ENCODE measurements around the gene LURAP1L. TPM values are rescaled to one million over a fixed set of nuclear protein-coding genes. Genes with fewer than 3 reads are reported as not detected.

The LURAP1L gene
- total and polyA plus RNA-seq, 9 of the 15 experiments (the other 6 are each of a cell fraction or from before 2014, with no cell fraction given): 0.06 to 0.28 (median 0.07) TPM; not detected in 4

DNA sequence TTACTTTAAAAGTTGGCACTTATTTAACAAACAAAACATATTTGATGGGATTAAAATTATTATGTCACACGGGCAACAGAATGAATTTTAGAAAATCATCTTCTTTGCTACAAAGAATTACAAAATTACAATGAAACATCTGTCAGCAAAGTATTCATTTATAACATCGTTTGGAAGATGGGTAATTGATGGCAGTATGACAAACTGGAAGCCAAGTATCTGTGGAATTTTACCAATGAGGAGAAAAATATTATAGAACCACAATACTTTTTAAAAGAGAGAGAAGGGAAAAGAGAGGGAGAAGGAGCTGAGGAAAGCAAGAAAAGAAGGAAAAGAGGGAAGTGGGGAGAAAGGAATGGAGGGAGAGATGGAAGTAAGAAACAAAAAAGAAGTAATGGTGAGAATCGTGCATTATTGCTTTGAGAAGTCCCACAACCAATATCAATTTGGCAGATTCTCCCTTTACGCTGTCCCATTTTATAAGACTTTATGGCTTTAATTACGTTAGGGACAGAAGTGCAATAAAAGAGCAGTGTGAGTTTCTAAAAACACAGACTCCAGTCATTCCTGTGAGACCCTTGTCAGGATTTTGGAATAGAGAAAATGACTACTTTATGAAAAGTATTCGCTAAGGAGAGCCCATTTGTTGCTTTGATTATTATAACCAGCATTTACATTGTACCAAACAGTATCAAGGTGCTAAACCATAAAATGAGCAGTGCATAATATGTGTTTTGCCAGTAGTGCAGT lies 76.7 kb downstream of the LURAP1L start:
- in situ Hi-C loops (cut with MboI): no loop called here
- Histone ChIP-seq H3K79me2 (ENCODE audit: control insufficient read depth, insufficient read depth, low read length) (no peaks in the 10 kb centered on the region), H3K4me3 (no peak overlapping the region), H4K20me1 (replicated peaks; ENCODE audit: control insufficient read depth, insufficient read depth, low read length) (no peaks in the 10 kb centered on the region), H3K27me3 (ENCODE audit: control insufficient read depth in 2 of 2, insufficient read depth in 2 of 2, low read length in 2 of 2) (no peaks in the 10 kb centered on the region), H3K9me3 (replicated peaks; ENCODE audit: control insufficient read depth, insufficient read depth, low read depth, low read length) (no peaks in the 10 kb centered on the region), H3K4me1 (replicated peaks in 1 of 2; ENCODE audit: control insufficient read depth in 2 of 2, insufficient read depth in 2 of 2, low read length in 2 of 2) (no peaks in the 10 kb centered on the region), H3K27ac (ENCODE audit: extremely low read depth, low read depth, low read length) (no peak overlapping the region), H3K9ac (ENCODE audit: insufficient read depth in 1 of 2, low read depth in 2 of 2, low read length in 2 of 2) (no peak overlapping the region), H3K36me3 (ENCODE audit: control insufficient read depth, insufficient read depth, low read length) (no peaks in the 10 kb centered on the region), H2AFZ (ENCODE audit: low read depth, low read length) (no peak overlapping the region), H3K9me1 (ENCODE audit: control insufficient read depth, insufficient read depth, low read length) (no peaks in the 10 kb centered on the region), H3K4me2 (ENCODE audit: insufficient read depth, low read length) (no peak overlapping the region)
- no peak for DNase-seq (ENCODE audit: extremely low read depth in 1 of 4, low spot score in 3 of 4)
- POLR2A ChIA-PET: no interaction called here
- intact Hi-C loops (cut with micrococcal nuclease): no loop called here
- TF ChIP-seq STAT5A (IDR thresholded peaks at IDR 0.05; ENCODE audit: borderline replicate concordance, low read length) (no peak), TFAM (CRISPR knock-in tag; conservative IDR thresholded peaks at IDR 0.05) (no peak), CREM (IDR thresholded peaks at IDR 0.05; ENCODE audit: low read depth) (no peak), ASH1L (IDR thresholded peaks at IDR 0.05; ENCODE audit: borderline replicate concordance, low read depth, partially characterized antibody) (no peak), HDAC2 (IDR thresholded peaks at IDR 0.05) (no peak), ZBED1 (IDR thresholded peaks at IDR 0.05) (no peak), BCOR (IDR thresholded peaks at IDR 0.05) (no peak), SAFB (IDR thresholded peaks at IDR 0.05; ENCODE audit: borderline replicate concordance, low read depth, low read length) (no peak), ZNF124 (CRISPR knock-in tag; IDR thresholded peaks at IDR 0.05) (no peak), YBX1 (IDR thresholded peaks at IDR 0.05) (no peak), CBX2 (IDR thresholded peaks at IDR 0.05; ENCODE audit: insufficient read depth, low read length, poor library complexity, severe bottlenecking) (no peak), RBM14 (IDR thresholded peaks at IDR 0.05; ENCODE audit: borderline replicate concordance, insufficient read depth, low read depth, low read length) (no peak), ZNF197 (CRISPR knock-in tag; IDR thresholded peaks at IDR 0.05; ENCODE audit: low read depth) (no peak), HIVEP1 (CRISPR knock-in tag; IDR thresholded peaks at IDR 0.05) (no peak), VEZF1 (CRISPR knock-in tag; IDR thresholded peaks at IDR 0.05) (no peak), KAT7 (CRISPR knock-in tag; IDR thresholded peaks at IDR 0.05; ENCODE audit: borderline replicate concordance) (no peak), NELFE (IDR thresholded peaks at IDR 0.05; ENCODE audit: insufficient read depth, insufficient read length) (no peak), PTTG1 (tag; IDR thresholded peaks at IDR 0.05; ENCODE audit: low read depth) (no peak)
- no peak for FAIRE-seq
- CTCF ChIA-PET (ENCODE audit: low intra/inter-chr PET ratio): no interaction called here
- no TSS peak for BruUV-seq (replicated peaks)
- no peak for ATAC-seq
- WGBS (ENCODE audit: insufficient coverage, low coverage, missing lambda C conversion rate): 0% methylated on average over 6 of the region's 6 CpGs
